WTC11 (cell line): Measurements from ENCODE around the gene POLR1G. TPM values are rescaled to one million over a fixed set of nuclear protein-coding genes. Genes with fewer than 3 reads are reported as not detected.

ENCODE experiments used
- ATAC-seq: fragments of 200-7000 bp; cut with Tn5 transposase; 2 replicates; pipeline ENCODE4 v1.10.0; 2021; ENCODE audit warnings: mild to moderate bottlenecking, moderate library complexity
- CTCF ChIA-PET: fragments of 300-600 bp; sonication (Branson Sonifier 250); formaldehyde crosslinking; loops from one replicate; lab custom pipeline; 2021; ENCODE audit warnings: antibody characterized with exemption; lab: Charles Lee
- POLR2A ChIA-PET: fragments of 350-600 bp; sonication (Branson Sonifier 250); formaldehyde crosslinking; loops from one replicate; lab custom pipeline; 2021; ENCODE audit warnings: antibody characterized with exemption; lab: Charles Lee
- DNase-seq: peaks from one replicate; pipeline ENCODE4 v3.0.0; 2021; ENCODE audit warnings: low spot score
- H3K27ac Mint-ChIP-seq: 2 replicates; pipeline ENCODE4 v1.8.0; 2021; ENCODE audit warnings: mixed read lengths
- H3K27me3 Mint-ChIP-seq: 2 replicates; pipeline ENCODE4 v1.8.0; 2021; ENCODE audit warnings: low read depth, mild to moderate bottlenecking, moderate library complexity, mixed read lengths
- H3K36me3 Mint-ChIP-seq: 2 replicates; pipeline ENCODE4 v1.8.0; 2021; ENCODE audit warnings: mixed read lengths
- H3K4me1 Mint-ChIP-seq: 2 replicates; pipeline ENCODE4 v1.8.0; 2022; ENCODE audit warnings: mixed read lengths
- H3K4me3 Mint-ChIP-seq: 2 replicates; pipeline ENCODE4 v1.8.0; 2021; ENCODE audit warnings: mild to moderate bottlenecking, moderate library complexity, mixed read lengths
- H3K9me3 Mint-ChIP-seq: 2 replicates; pipeline ENCODE4 v1.8.0; 2021; ENCODE audit warnings: mixed read lengths
- CREM ChIP-seq: sonication (generic); formaldehyde crosslinking; IDR thresholded peaks from 2 replicates; pipeline ENCODE4 v1.8.1; 2022; ENCODE audit warnings: mild to moderate bottlenecking, missing genetic modification reagents, moderate library complexity
- ETV6 ChIP-seq: sonication (generic); formaldehyde crosslinking; IDR thresholded peaks from 2 replicates; pipeline ENCODE4 v1.8.1; 2022; ENCODE audit warnings: mild to moderate bottlenecking, missing genetic modification reagents
- FOXJ3 ChIP-seq: sonication (generic); formaldehyde crosslinking; IDR thresholded peaks from 2 replicates; pipeline ENCODE4 v1.9.0; 2021; ENCODE audit warnings: missing genetic modification reagents, mild to moderate bottlenecking, borderline replicate concordance
- GABPB1 ChIP-seq: sonication (generic); formaldehyde crosslinking; IDR thresholded peaks from 2 replicates; pipeline ENCODE4 v1.8.1; 2023; ENCODE audit warnings: mild to moderate bottlenecking, missing genetic modification reagents
- HMGA2 ChIP-seq: fragments of 250-450 bp; sonication (Bioruptor Pico); IDR thresholded peaks from 2 replicates; pipeline ENCODE4 v1.4.0; 2021; ENCODE audit warnings: mild to moderate bottlenecking, moderate library complexity
- NFYB ChIP-seq: sonication (generic); formaldehyde crosslinking; conservative IDR thresholded peaks from 2 replicates; pipeline ENCODE4 v1.8.0; 2022; ENCODE audit warnings: low read depth, missing genetic modification reagents
- NR3C1 ChIP-seq: sonication (generic); formaldehyde crosslinking; conservative IDR thresholded peaks from 2 replicates; pipeline ENCODE4 v1.8.1; 2023; ENCODE audit warnings: low read depth, mild to moderate bottlenecking, missing genetic modification reagents
- SOX15 ChIP-seq: fragments of 250-450 bp; sonication (Bioruptor Pico); IDR thresholded peaks from 2 replicates; pipeline ENCODE4 v1.9.0; 2021; ENCODE audit warnings: mild to moderate bottlenecking
- TEAD1 ChIP-seq: sonication (generic); formaldehyde crosslinking; IDR thresholded peaks from 2 replicates; pipeline ENCODE4 v1.8.0; 2022; ENCODE audit warnings: mild to moderate bottlenecking, missing genetic modification reagents
- ZNF121 ChIP-seq: sonication (generic); formaldehyde crosslinking; IDR thresholded peaks from 2 replicates; pipeline ENCODE4 v1.8.0; 2023; ENCODE audit warnings: missing genetic modification reagents
- ZNF232 ChIP-seq: sonication (generic); formaldehyde crosslinking; IDR thresholded peaks from 2 replicates; pipeline ENCODE4 v1.8.0; 2022; ENCODE audit warnings: mild to moderate bottlenecking, missing genetic modification reagents
- ZNF423 ChIP-seq: fragments of 250-450 bp; sonication (Bioruptor Pico); IDR thresholded peaks from 2 replicates; pipeline ENCODE4 v2.1.2; 2022; ENCODE audit warnings: mild to moderate bottlenecking, moderate library complexity
- total RNA-seq: library from RNA; stranded (reverse); gene quantifications from 3 replicates; pipeline ENCODE4 v1.2.3, GENCODE V29; 2021
- TF ChIP-seq, protein P1 (sequence below): sonication (generic); formaldehyde crosslinking; IDR thresholded peaks from 2 replicates; pipeline ENCODE4 v1.8.0; 2022; ENCODE audit warnings: mild to moderate bottlenecking, missing genetic modification reagents
- TF ChIP-seq, protein P2 (sequence below): sonication (generic); formaldehyde crosslinking; IDR thresholded peaks from 2 replicates; pipeline ENCODE4 v1.8.1; 2023; ENCODE audit warnings: mild to moderate bottlenecking, missing genetic modification reagents
- TF ChIP-seq, protein P3 (sequence below): sonication (generic); formaldehyde crosslinking; conservative IDR thresholded peaks from 2 replicates; pipeline ENCODE4 v1.8.1; 2022; ENCODE audit warnings: mild to moderate bottlenecking, missing genetic modification reagents
- TF ChIP-seq, protein P4 (sequence below): sonication (generic); formaldehyde crosslinking; conservative IDR thresholded peaks from 2 replicates; pipeline ENCODE4 v1.8.1; 2023; ENCODE audit warnings: mild to moderate bottlenecking, low read depth, missing genetic modification reagents, moderate library complexity
- TF ChIP-seq, protein P5 (sequence below): fragments of 250-450 bp; sonication (Bioruptor Pico); IDR thresholded peaks from 2 replicates; pipeline ENCODE4 v1.9.0; 2021; ENCODE audit warnings: moderate library complexity, mild to moderate bottlenecking, inconsistent platforms, borderline replicate concordance
- TF ChIP-seq, protein P6 (sequence below): fragments of 250-450 bp; sonication (Bioruptor Pico); IDR thresholded peaks from 2 replicates; pipeline ENCODE4 v1.9.0; 2021; ENCODE audit warnings: mild to moderate bottlenecking, borderline replicate concordance
- TF ChIP-seq, protein P7 (sequence below): sonication (generic); formaldehyde crosslinking; IDR thresholded peaks from 2 replicates; pipeline ENCODE4 v1.8.1; 2022; ENCODE audit warnings: mild to moderate bottlenecking, missing genetic modification reagents, moderate library complexity, borderline replicate concordance

The POLR1G gene
- total RNA-seq, 1 experiment from 2014 or later, result 38.1 TPM

DNA sequence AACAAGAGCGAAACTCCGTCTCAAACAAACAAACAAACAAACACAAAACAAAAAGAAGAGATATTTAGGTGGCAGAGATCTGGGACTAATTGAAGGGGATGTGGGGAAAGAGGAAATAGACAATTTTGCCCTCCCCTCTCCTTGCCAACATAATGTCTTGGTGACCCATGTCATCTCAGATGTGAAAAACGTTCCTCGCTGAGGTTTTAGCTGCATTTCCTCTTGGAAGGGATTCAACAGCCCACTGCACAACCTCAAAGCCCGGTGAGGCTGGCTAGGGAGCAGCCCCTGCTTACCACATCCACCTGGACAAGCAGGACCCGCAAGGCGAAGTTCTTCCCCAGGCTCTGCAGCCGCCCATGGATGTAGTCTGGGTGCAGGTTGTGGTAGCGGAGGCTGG is 12.4 kb downstream of the POLR1G start (continued):
- TF ChIP-seq, protein P1, sequence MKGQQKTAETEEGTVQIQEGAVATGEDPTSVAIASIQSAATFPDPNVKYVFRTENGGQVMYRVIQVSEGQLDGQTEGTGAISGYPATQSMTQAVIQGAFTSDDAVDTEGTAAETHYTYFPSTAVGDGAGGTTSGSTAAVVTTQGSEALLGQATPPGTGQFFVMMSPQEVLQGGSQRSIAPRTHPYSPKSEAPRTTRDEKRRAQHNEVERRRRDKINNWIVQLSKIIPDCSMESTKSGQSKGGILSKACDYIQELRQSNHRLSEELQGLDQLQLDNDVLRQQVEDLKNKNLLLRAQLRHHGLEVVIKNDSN (CRISPR knock-in tag), result no peak
- no peak for TF ChIP-seq ZNF232
- TF ChIP-seq, protein P2, sequence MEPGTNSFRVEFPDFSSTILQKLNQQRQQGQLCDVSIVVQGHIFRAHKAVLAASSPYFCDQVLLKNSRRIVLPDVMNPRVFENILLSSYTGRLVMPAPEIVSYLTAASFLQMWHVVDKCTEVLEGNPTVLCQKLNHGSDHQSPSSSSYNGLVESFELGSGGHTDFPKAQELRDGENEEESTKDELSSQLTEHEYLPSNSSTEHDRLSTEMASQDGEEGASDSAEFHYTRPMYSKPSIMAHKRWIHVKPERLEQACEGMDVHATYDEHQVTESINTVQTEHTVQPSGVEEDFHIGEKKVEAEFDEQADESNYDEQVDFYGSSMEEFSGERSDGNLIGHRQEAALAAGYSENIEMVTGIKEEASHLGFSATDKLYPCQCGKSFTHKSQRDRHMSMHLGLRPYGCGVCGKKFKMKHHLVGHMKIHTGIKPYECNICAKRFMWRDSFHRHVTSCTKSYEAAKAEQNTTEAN (CRISPR knock-in tag), result no peak
- TF ChIP-seq ZNF121, result no peak
- no peak for TF ChIP-seq NR3C1
- no peak for TF ChIP-seq GABPB1 (CRISPR knock-in tag)
- TF ChIP-seq HMGA2 (CRISPR knock-in tag), result no peak
- TF ChIP-seq NFYB (CRISPR knock-in tag), result no peak
- TF ChIP-seq ETV6 (CRISPR knock-in tag), result no peak
- TF ChIP-seq, protein P3, sequence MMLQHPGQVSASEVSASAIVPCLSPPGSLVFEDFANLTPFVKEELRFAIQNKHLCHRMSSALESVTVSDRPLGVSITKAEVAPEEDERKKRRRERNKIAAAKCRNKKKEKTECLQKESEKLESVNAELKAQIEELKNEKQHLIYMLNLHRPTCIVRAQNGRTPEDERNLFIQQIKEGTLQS (CRISPR knock-in tag), result no peak
- TF ChIP-seq, protein P4, sequence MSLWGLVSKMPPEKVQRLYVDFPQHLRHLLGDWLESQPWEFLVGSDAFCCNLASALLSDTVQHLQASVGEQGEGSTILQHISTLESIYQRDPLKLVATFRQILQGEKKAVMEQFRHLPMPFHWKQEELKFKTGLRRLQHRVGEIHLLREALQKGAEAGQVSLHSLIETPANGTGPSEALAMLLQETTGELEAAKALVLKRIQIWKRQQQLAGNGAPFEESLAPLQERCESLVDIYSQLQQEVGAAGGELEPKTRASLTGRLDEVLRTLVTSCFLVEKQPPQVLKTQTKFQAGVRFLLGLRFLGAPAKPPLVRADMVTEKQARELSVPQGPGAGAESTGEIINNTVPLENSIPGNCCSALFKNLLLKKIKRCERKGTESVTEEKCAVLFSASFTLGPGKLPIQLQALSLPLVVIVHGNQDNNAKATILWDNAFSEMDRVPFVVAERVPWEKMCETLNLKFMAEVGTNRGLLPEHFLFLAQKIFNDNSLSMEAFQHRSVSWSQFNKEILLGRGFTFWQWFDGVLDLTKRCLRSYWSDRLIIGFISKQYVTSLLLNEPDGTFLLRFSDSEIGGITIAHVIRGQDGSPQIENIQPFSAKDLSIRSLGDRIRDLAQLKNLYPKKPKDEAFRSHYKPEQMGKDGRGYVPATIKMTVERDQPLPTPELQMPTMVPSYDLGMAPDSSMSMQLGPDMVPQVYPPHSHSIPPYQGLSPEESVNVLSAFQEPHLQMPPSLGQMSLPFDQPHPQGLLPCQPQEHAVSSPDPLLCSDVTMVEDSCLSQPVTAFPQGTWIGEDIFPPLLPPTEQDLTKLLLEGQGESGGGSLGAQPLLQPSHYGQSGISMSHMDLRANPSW (CRISPR knock-in tag), result no peak

DNA sequence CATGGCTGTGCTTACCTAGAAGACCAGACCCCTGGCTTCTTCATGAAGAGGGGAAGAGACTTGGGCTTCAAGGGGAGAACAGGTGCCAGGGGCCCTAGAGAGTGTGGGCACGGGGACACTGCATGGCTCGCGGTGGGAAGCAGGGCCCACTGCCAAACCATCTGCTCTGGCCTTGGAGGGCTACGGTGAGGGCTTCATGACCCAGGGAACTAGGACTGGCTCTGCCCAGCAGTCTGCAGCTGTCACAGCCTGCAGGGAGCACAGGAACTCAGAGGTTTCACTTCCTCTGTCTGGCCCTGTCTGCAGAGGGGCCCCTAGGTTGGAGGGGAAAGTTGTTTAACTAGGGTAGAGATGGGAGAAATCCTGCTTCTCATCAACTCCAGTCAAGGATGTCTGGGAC is 13.0 kb downstream of the POLR1G start:
- no peak overlapping the region for H3K27ac Mint-ChIP-seq
- H3K4me1 Mint-ChIP-seq, result peaks cover 12% of the 10 kb centered on the region
- ChIA-PET CTCF (interaction anchor here (1.3 kb wide), 1 partner anchor 66 kb away, joined by 7 read pairs; no protein-coding TSS in a partner anchor), POLR2A (no interaction called here)
- ATAC-seq (no peak), DNase-seq (no peak)
- TF ChIP-seq CREM (CRISPR knock-in tag), result no peak
- TF ChIP-seq, protein P5, sequence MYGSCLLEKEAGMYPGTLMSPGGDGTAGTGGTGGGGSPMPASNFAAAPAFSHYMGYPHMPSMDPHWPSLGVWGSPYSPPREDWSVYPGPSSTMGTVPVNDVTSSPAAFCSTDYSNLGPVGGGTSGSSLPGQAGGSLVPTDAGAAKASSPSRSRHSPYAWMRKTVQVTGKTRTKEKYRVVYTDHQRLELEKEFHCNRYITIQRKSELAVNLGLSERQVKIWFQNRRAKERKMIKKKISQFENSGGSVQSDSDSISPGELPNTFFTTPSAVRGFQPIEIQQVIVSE (CRISPR knock-in tag), result no peak
- TF ChIP-seq, protein P1 (CRISPR knock-in tag), result no peak
- TF ChIP-seq ZNF423, result no peak
- TF ChIP-seq, protein P6, sequence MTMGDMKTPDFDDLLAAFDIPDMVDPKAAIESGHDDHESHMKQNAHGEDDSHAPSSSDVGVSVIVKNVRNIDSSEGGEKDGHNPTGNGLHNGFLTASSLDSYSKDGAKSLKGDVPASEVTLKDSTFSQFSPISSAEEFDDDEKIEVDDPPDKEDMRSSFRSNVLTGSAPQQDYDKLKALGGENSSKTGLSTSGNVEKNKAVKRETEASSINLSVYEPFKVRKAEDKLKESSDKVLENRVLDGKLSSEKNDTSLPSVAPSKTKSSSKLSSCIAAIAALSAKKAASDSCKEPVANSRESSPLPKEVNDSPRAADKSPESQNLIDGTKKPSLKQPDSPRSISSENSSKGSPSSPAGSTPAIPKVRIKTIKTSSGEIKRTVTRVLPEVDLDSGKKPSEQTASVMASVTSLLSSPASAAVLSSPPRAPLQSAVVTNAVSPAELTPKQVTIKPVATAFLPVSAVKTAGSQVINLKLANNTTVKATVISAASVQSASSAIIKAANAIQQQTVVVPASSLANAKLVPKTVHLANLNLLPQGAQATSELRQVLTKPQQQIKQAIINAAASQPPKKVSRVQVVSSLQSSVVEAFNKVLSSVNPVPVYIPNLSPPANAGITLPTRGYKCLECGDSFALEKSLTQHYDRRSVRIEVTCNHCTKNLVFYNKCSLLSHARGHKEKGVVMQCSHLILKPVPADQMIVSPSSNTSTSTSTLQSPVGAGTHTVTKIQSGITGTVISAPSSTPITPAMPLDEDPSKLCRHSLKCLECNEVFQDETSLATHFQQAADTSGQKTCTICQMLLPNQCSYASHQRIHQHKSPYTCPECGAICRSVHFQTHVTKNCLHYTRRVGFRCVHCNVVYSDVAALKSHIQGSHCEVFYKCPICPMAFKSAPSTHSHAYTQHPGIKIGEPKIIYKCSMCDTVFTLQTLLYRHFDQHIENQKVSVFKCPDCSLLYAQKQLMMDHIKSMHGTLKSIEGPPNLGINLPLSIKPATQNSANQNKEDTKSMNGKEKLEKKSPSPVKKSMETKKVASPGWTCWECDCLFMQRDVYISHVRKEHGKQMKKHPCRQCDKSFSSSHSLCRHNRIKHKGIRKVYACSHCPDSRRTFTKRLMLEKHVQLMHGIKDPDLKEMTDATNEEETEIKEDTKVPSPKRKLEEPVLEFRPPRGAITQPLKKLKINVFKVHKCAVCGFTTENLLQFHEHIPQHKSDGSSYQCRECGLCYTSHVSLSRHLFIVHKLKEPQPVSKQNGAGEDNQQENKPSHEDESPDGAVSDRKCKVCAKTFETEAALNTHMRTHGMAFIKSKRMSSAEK (CRISPR knock-in tag), result no peak
- TF ChIP-seq, protein P7, sequence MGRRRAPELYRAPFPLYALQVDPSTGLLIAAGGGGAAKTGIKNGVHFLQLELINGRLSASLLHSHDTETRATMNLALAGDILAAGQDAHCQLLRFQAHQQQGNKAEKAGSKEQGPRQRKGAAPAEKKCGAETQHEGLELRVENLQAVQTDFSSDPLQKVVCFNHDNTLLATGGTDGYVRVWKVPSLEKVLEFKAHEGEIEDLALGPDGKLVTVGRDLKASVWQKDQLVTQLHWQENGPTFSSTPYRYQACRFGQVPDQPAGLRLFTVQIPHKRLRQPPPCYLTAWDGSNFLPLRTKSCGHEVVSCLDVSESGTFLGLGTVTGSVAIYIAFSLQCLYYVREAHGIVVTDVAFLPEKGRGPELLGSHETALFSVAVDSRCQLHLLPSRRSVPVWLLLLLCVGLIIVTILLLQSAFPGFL, result no peak
- no peak for TF ChIP-seq TEAD1 (CRISPR knock-in tag)
- TF ChIP-seq FOXJ3 (CRISPR knock-in tag), result no peak
- no peak for TF ChIP-seq SOX15 (CRISPR knock-in tag)
- no peak for TF ChIP-seq ZNF232
- TF ChIP-seq ETV6 (CRISPR knock-in tag), result no peak
- no peaks in the 10 kb centered on the region for H3K27me3 Mint-ChIP-seq
- H3K4me3 Mint-ChIP-seq, result no peak overlapping the region
- H3K9me3 Mint-ChIP-seq, result no peaks in the 10 kb centered on the region
- peaks cover 16% of the 10 kb centered on the region for H3K36me3 Mint-ChIP-seq
